GM21825 (cell line): ENCODE results near the gene CACNA2D2.
"Not testable (repeated sequence)": the region's sequence is repeated elsewhere in the genome, so short reads cannot be mapped to it uniquely, and the experiment has no call there.

Experiments
- ATAC-seq: cut with Tn5 transposase; IDR thresholded peaks from one replicate; pipeline ENCODE4 v1.9.1; 2021; ENCODE audit warnings: mild to moderate bottlenecking, moderate library complexity; ENCODE audit not compliant: unreplicated experiment

Gene CACNA2D2

DNA sequence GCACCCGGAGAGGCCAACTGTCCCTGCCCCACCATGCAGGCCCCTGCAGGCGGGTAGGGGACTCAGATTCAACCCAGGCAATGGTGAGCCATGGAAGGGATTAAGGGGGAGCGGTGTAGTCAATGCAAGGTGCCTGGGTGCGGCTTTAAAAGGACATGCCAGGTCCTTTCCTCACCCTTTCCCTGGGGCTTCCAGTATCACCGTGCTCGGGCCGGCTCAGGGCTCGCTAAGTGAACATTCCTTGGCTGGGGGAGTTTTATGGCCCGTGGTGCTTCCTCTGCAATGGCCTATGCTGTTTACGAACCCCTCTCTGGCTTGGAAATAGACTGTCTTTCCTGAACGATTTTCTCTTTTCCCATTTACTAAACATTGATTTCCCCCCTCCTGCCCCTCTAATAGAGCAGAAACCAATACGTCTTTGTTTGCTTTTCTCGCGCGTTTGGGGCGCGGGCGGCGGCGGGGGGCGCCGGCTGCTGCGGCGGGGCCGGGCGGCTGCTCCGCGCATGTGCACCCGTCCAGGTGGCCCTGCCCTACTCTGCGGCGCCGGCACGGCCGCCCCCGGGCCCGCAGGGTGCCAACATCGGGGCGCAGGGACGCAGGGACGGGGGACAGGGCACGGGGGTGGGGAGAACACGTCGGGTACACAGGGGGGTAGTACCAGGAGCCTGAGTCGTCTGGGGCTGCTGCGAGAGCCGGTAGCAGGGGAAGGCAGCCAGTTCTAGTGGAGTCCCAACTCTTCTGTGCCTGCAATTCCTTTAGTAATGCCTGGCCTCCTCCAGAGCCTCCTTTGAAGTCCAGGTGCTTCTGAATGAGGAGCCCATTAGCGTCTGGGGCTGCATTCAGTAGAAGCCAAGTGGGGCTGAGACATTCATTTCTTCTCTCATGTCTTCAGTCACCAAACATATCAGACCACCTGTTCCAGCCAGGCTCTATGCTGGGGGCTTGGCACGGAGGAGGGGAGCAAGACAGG lies 26.9 kb upstream of the CACNA2D2 start:
- no peak for ATAC-seq

GRCh38 chr3:50525987-50526386 lies 22.6 kb upstream of the CACNA2D2 start:
- no peak for ATAC-seq

GRCh38 chr3:50525191-50525910 lies 21.9 kb upstream of the CACNA2D2 start:
- ATAC-seq: no peak

- ATAC-seq: no peak
Observed at GRCh38 chr3:50524746-50525145, 21.3 kb upstream of the CACNA2D2 start.

DNA sequence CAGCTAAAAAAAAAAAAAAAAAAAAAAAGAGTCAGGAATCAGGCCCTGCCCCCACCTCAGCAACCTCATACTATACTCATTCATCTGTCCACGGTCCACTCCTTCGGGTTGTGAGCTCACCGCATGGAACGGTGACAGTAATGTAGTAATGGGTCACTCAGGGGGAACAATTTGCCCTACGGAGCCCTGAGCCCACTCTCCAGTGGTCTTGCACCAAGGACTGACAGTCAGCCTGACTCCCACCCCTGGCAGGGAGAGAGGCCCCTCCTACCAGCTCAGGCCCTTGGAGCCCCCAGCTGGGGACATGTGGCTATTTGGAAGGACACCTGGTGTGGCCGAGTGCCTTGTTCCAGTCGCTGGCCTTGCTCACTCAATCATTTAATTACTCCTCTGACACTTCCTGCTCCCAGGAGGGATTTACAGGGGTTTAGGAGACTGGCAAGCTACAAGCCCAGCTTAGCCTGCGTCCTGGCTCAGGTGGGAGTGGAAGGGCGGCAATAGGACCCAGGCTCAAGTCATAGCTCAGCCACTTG lies 19.9 kb upstream of the CACNA2D2 start:
- no peak for ATAC-seq

GRCh38 chr3:50521572-50521971 lies 18.1 kb upstream of the CACNA2D2 start:
- no peak for ATAC-seq

DNA sequence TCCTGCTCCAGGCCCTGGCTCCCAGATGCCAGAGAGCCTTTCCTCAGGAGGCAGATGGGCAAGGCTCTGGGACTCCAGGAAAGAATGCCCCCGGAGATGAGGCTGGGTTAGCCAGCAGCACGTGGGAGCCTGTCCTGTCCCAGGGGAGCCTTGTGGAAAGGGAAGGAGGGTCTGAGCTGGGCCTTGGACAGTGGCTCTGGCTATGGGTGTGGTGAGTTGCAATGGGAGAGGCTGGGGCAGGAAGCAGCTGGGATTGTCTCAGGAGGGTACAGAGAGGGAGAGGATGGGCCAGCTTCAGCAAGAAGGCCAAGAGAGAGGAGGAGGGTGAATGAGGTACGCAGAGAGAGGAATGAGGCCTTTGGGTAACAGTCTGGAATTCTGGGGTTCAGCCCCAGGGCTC lies 17.4 kb upstream of the CACNA2D2 start:
- no peak for ATAC-seq

- ATAC-seq: no peak
Observed at GRCh38 chr3:50519471-50520089, 16.1 kb upstream of the CACNA2D2 start.

GRCh38 chr3:50518436-50518835 lies 15.0 kb upstream of the CACNA2D2 start:
- no peak for ATAC-seq

GRCh38 chr3:50517721-50518206 lies 14.3 kb upstream of the CACNA2D2 start:
- no peak for ATAC-seq

DNA sequence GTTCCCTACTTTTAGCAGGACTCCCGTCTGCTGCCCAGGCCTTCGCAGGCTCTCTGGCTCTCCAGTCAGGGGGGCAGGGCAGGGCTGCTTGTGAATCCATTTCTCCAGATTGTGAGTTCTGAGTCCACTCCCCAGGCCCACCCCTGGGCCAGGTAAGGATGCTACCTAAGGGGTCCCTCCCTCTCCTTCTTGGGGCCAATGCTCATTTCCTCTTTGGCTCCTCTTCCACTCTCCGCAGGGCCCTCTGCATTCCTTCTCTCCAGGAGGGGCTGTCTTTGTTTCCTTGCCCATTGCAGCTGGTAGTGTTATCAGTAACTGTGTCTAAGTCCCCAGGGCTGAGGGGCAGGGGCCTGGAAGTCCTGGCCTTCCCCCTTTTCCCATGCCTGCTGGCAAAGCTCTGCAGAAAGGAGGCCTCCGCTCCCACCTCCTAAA lies 13.0 kb upstream of the CACNA2D2 start:
- no peak for ATAC-seq

GRCh38 chr3:50515565-50516439 lies 12.4 kb upstream of the CACNA2D2 start:
- ATAC-seq: no peak

DNA sequence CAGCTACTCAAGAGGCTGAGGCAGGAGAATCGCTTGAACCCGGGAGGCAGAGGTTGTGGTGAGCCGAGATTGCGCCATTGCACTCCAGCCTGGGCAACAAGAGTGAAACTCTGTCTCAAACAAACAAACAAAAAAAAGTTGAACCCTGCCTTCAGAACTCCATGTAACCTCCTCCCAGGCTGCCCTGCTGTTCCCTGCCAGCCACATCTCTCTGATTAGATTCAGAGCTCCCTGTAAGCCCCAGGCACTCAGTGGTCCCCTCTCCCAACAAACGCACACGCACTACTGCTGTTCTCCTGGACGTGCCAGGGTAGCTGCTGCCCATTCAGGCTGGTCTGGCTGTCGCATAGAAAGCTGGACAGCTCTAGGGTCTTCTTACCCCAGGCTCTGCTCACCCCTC lies 9.5 kb upstream of the CACNA2D2 start:
- ATAC-seq: not testable (repeated sequence)

GRCh38 chr3:50512131-50512530 lies 8.7 kb upstream of the CACNA2D2 start:
- no peak for ATAC-seq

DNA sequence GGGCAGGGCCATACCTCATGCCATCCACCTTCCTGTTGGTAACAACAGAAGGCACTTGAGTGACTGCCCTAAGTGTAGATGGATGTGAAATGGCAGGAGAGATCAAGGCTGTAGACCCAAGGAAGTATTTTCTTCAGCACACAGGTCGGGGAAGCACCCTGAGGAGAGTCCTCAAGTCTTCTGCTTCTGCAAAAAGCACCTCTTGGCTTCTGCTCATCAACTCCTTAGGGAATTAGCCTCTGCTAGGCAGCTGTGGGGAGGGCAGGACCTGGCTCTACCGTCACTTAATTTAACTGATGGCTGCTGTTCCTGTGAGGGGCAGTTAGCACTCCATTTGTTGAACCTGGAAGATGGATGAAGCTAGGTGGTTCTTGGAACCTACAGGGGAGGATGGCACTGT lies 6.9 kb upstream of the CACNA2D2 start:
- ATAC-seq: no peak

DNA sequence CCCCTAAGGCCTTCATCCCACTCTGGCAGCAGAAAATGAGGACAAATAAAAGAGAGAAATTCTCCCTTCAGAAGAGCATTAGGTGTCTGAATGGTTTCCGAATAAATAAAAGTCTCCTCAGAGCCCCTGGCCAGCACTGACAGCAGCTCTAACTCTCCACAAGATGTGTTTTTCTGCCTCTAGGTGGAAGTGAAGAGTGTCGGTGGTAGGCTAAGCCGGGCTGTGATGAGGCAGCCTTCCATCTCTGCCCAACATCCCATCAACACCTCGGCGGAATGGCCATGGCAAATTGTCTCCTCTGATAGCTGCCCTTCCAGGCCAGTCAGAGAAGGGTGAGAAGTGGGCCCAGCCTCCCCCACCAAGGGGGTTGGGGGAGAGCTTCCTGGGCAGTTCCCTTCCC lies 6.3 kb upstream of the CACNA2D2 start:
- ATAC-seq: no peak

GRCh38 chr3:50508821-50509220 lies 5.4 kb upstream of the CACNA2D2 start:
- no peak for ATAC-seq

DNA sequence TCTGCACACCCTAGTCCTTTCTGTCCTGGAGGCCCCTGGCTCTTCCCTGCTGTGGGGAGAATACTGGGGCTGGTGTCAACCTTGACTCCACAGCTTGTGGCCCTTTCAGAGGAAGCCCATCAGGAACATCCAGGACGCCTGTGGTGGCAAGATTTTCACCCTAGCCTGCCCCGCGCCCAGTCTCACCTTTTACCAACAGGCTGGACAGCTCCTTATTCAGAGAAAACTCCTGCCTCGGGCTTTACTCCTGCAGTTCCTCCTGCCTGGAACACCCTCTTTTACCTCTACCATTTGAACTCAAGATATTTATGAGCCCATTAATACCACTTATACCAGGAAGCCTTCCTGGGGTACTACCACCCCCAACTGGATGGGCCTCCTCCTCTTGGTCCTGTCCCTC lies 2.7 kb upstream of the CACNA2D2 start:
- ATAC-seq: no peak

GRCh38 chr3:50504681-50505080 lies 1.2 kb upstream of the CACNA2D2 start:
- ATAC-seq: no peak
